HuH-7 (cell line): ENCODE data around the gene MLH1.
A peak's percentile ranks its signal among the peaks of the same experiment; 100 is the strongest.
"Not testable (repeated sequence)": the region's sequence is repeated elsewhere in the genome, so short reads cannot be mapped to it uniquely, and the experiment has no call there.

ENCODE experiments used
- DNase-seq: peaks from one replicate; pipeline ENCODE4 v3.0.0; 2011; ENCODE audit warnings: low spot score

Gene MLH1

GRCh38 chr3:36993326-36994283 is at the start of gene MLH1:
Gene MLH1 (plus strand): TSS chr3:36993518. CDS start chr3:36993548, 30 bp downstream.
- peak; percentile 89 for DNase-seq

DNA sequence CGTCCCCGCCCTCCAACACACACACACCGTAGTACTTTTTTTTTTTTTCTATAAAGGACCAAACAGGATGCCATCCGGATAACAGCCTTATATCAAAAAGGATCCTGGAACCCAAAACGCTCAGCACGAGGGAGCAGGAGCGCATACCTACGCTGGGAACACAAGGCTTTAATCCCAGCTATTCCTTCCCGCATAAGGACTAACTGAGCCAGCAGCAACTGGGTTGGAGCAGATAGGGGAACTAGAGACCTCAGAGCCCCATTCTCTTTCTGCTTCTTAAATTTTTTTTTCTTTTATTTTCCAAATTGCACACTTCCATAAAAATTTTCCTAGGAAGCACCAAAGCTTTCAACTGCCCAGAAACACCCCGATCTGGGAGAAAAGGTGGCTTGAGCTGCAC is 49.7 kb upstream of the MLH1 start:
- no peak for DNase-seq

GRCh38 chr3:36944012-36944640 is 49.2 kb upstream of the MLH1 start:
- DNase-seq: peak; percentile 72

DNA sequence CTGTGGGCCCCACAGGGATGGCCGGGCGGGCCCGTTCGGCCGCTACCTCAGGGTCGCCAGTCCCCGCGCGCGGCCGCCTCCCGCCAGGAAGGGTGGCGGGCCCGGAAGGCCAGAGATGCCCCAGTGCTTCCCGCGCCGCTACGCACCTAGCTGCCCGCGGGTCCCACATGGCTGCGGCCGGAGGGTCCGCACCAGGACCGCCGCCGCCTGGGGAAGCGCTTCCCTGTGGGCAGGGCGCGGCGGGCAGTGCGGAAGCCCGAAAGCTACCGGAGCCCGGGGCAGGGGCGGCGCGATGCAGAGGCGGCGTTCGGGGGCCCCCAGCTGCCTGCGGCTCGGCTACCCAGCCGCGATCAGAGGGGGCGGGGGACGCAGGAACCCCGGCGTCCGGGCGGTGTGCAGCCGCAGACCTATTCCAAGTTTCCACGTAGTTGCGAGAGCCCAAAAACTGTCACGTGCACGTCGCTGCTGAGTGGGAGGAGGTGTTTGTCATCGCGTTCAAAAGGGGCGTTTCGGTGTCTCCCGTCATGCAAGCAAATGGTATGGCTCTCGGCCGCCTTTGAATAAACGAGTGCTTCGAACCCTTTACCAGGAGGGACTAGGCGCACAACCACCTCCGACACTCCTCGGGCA is 48.6 kb upstream of the MLH1 start, which contains the start of gene TRANK1:
Gene TRANK1, minus strand, starts transcription at position 414 of the 630 bp plus-strand sequence. Its CDS starts 245 bp downstream, at position 169.
- DNase-seq: no peak

GRCh38 chr3:36945333-36945980 is 47.9 kb upstream of the MLH1 start:
- DNase-seq: no peak

DNA sequence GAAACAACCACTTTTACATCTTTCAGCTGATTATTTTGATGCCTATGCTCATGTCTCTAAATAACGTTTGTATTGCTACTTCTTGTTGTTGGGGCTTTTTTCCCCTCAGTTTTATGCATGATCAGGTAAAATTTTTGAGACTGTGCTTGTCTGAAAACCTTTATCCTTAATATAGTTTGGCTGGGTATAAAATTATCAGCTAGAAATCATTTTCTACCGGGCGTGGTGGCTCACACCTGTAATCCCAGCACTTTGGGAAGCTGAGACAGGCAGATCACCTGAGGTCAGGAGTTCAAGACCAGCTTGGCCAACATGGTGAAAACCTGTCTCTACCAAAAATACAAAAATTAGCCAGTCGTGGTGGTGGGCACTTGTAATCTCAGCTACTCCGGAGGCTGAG is 45.5 kb upstream of the MLH1 start:
- DNase-seq: not testable (repeated sequence)

GRCh38 chr3:36954452-36955134 is 38.7 kb upstream of the MLH1 start:
- DNase-seq: no peak

DNA sequence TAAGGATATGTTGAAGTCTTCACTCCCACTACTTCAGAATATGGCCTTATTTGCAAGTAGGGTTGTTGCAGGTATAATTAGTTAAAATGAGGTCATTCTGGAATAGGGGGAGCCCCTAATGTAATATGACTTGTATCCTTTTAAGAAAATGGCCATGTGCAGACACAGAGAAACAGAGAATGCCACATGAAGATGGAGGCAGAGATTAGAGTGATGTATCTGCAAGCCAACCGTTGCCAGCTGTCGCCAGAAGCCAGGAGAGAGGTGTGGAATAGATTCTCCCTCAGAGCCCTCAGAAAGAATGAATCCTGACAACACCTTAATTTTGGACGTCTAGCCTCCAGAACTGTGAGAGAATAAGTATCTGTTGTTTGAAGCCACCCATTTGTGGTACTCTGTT is 37.2 kb upstream of the MLH1 start:
- no peak for DNase-seq

DNA sequence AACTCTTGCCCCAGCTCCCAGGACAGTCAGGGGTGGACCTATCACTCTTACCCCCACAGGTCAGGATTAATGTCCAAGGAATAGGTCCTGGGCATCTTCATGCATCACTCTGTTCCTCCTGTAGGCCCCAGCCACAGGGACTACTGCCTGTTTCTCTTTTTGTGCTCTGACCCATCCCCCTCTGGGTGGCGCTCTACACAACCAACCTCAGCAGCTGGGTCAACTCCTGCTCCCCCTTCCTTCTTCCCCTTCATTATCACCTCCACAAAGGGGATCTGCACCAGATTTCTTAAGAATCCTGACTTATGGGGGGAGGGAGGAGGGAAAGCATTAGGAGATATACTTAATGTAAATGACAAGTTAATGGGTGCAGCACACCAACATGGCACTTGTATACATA is 36.3 kb upstream of the MLH1 start:
- no peak for DNase-seq

GRCh38 chr3:36957862-36958686 is 35.2 kb upstream of the MLH1 start:
- DNase-seq: no peak

DNA sequence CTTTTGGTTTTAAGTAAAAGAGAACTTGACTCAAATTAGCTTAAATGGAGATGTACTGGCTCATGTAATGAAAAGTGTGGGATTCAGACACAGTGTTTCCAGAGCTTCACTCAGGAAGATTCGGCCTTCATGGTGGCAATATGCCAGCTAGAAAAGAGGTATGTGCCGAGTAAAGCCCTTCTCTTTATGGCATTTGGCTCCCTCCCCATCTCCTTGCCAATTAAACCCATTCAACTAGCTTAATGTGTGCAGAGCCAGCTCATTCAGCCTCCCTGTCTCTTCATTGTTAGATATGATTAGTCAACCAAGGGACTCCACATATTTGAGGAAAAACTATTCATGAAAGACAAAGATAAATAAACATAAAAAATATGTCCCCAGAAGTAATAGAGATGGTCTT is 33.5 kb upstream of the MLH1 start:
- DNase-seq: no peak

- no peak for DNase-seq
These were observed 32.8 kb upstream of the MLH1 start for GRCh38 chr3:36960502-36960901.

DNA sequence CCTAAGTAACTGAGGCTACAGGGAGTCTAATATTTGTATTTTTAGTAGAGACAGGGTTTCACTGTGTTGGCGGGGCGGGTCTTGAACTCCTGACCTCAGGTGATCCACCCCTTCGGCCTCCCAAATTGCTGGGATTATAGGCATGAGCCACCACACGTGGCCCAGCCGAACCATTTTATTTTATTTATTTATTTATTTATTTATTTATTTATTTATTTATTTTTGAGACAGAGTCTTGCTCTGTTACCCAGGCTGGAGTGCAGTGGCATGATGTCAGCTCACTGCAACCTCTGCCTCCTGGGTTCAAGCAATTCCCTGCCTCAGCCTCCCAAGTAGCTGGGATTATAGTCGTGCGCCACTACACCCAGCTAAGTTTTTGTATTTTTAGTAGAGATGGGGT is 30.3 kb upstream of the MLH1 start:
- not testable (repeated sequence) for DNase-seq

GRCh38 chr3:36964331-36964730 is 29.0 kb upstream of the MLH1 start:
- no peak for DNase-seq

- DNase-seq: no peak
These were observed 28.5 kb upstream of the MLH1 start for GRCh38 chr3:36964817-36965216.

DNA sequence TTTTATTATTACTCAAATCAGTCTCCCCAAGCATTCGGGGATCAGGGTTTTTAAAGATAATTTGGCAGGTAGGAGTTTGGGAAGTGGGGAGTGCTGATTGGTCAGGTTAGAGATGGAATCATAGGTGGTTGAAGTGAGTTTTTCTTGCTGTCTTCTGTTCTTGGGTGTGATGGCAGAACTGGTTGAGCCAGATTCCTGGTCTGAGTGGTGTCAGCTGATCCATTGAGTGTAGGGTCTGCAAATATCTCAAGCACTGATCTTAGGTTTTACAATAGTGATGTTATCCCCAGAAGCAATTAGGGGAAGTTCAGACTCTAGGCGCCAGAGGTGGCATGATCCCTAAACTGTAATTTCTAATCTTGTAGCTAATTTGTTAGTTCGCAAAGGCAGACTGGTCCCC is 27.9 kb upstream of the MLH1 start:
- DNase-seq: no peak

GRCh38 chr3:36969085-36969484 is 24.2 kb upstream of the MLH1 start:
- no peak for DNase-seq

DNA sequence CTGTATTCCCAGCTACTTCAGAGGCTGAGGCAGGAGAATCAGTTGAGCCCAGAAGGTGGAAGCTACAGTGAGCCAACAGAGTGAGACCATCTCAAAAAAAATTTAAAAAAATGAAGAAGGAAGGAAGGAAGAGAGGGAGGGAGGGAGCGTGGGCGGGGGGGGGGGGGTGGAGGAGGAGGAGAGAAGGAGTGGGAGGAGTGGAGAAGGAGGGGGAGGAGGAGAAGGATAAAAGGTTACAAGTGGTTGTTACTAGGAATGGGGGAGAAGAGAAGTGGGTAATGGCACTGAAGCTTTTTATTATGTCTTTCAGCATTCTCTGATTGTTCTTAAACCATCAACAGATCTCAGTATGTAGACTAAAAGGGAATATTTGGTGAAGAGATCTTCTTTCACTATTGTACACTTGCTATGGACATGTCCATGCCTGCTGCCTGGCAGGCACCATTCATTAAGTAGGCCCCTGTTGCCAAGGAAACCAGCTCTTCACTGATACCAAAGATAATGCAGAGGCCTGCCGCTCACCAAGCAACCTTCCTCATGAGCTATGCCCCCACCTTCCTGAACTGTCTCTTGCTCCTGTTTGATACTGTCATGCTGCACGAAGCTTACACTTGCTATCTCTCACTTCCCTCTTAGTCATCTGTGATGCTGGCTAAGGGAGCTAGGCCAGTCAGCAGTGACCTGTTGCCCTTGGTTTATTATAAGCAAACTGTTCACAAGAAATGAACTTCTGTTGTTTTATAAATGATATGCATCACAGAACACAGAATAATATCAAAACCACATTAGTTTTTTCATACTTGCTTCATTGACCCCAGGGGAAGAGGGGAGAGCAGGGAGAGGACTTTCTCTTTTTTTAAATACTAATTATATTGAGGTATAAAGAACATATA is 23.5 kb upstream of the MLH1 start:
- no peak for DNase-seq

GRCh38 chr3:36972163-36972562 is 21.2 kb upstream of the MLH1 start:
- no peak for DNase-seq

GRCh38 chr3:36973139-36973538 is 20.2 kb upstream of the MLH1 start:
- no peak for DNase-seq
